ENCODE measurements around the gene CELF4. TPM values are rescaled to one million over a fixed set of nuclear protein-coding genes. Genes with fewer than 3 reads are reported as not detected.

CELF4 gene
- total RNA-seq, 1 donor from 2014 or later = not detected

DNA sequence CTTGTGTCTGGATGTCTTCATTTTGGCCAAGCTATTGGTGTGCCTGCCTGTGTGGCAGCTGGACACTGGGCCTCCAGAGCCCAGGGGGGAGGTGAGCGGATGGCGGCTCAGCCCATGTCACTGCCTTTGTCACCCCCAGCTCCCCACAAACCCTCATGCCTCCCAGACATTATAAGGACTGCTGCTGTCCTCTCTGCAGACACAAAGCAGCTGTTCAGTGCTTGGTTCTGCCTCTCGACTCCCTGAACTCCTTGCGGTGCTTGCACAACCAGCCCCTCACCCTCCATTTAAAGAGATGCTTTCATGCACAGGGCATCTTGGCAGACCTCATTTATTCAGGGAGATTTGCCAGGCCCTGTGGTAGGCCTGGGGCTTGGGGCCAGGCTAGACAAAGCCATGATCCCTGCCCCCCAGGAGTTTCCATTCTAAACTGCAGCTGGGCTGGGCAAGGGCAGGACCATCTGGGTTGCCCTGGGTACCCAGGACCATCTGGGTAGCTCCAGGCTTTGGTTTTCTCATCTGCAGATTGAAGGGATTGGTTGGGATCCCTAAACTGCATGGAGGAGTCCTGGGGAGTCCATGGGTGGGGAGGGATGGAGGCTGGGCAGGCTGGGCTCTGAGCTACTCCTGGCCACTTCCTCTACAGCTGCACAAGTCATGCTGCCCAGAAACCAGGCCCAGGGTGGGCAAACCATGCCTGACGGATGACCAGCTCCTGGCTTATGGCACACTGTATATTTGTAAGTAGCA, 168.5 kb downstream of the CELF4 start:
- DNase-seq (ENCODE audit: low spot score) (no peak), ATAC-seq (no peak)

DNA sequence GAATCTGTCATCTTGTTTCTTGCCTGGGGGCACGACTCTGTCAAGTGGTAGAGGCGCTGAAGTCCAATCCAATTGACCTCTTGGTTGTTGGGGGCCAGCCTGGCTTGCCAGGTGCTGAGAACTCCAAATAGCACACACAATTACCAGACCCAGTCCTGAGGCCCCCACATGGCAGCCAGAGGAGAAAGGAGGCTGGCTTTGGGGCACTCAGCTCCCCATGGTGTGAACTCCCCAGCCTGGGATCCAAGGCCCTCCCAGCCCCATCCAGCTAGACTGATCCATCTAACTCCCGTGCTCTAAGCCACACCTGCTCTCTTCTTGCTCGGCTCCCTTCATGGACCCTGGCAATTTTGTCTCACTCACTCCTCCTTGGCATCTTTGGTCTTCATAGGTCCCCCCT, 170.0 kb downstream of the CELF4 start:
- DNase-seq (ENCODE audit: low spot score) (no peak), ATAC-seq (no peak)

DNA sequence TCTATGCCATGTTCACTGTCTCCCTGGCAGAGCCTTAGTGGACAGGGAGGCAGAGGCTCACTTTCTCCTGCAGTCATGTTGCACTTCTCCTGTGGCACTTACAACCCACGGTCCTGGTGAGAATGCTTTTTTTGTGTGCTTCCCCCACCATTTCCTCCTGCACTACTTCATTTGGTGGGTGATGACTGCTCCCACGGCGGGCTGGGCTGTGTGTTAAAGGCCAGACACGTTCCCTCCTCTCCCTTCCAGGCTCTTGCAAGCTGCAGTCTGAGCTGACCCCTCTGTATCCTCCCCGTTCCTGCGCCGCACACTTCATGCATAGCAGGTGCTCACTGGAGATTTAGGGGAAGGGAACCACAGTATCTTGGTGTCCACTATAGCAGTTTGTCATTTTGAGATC, 170.5 kb downstream of the CELF4 start:
- DNase-seq (ENCODE audit: low spot score) (no peak), ATAC-seq (no peak)

GRCh38 chr18:37394610-37394965, 171.0 kb downstream of the CELF4 start:
- ATAC-seq (no peak), DNase-seq (ENCODE audit: low spot score) (no peak)

DNA sequence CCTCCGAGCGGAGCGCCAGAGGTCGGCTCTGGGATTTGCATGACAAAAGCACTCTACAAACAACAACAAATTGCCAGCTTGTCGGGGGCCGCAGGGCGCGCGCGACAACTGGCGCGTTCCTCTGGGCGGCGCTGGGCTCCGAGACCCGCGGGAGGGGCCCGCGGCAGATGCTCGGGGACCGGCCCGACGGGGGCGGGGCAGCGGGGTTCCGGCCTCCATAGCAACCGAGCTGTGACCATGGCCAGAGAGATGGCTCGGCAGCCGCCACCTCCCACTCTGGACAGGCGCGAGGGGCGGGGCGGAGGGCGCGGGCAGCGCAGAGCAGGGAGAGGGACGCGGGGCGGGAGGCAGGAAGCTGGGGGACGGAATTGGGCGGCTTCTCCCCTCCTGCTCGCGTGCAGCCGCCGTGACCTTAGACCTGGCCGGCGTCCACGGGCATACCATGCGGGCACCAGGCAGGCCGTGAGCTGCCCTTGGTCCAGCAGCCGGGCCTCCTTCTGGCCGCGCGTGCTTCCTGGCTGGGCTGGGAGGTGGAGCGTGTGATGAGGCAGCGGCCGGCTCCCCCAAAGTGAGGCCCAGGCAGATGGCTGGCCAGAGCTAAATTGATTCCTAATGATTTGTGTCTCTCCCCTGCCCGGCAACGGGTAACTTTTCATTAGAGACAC, 171.5 kb downstream of the CELF4 start:
- ATAC-seq = peak; percentile 77

GRCh38 chr18:37393221-37393827, 172.3 kb downstream of the CELF4 start:
- no peak for ATAC-seq
- no peak for DNase-seq (ENCODE audit: low spot score)

More for the DNA sequence above, 171.5 kb downstream of the CELF4 start:
- peak; percentile 51 for DNase-seq (ENCODE audit: low spot score)

DNA sequence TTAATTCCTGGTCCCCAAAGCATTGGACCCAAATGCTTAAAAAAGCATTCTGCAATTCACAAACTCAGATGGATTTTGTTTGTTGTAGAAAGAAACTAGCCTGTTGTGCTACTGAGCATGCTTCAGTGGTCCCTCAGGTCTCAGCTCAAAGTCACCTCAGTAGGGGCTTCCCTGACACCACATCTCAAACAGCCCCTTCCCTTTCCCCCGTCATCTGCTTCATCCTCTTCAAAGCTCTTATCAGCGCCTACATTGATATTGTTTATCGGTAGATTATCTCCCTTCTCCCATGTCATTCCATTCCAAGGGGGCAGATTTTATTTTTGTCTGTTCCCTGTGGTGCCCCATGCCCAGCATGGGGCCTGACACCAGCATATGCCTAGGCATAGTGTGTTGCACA, 172.9 kb downstream of the CELF4 start:
- ATAC-seq (no peak), DNase-seq (ENCODE audit: low spot score) (no peak)

- ATAC-seq = no peak
- no peak for DNase-seq (ENCODE audit: low spot score)
Observed at GRCh38 chr18:37391698-37392548, 173.7 kb downstream of the CELF4 start.

- no peak for ATAC-seq
- no peak for DNase-seq (ENCODE audit: low spot score)
Observed at GRCh38 chr18:37391156-37391555, 174.4 kb downstream of the CELF4 start.

GRCh38 chr18:37390687-37391086, 174.9 kb downstream of the CELF4 start:
- ATAC-seq = no peak
- DNase-seq (ENCODE audit: low spot score) = no peak

DNA sequence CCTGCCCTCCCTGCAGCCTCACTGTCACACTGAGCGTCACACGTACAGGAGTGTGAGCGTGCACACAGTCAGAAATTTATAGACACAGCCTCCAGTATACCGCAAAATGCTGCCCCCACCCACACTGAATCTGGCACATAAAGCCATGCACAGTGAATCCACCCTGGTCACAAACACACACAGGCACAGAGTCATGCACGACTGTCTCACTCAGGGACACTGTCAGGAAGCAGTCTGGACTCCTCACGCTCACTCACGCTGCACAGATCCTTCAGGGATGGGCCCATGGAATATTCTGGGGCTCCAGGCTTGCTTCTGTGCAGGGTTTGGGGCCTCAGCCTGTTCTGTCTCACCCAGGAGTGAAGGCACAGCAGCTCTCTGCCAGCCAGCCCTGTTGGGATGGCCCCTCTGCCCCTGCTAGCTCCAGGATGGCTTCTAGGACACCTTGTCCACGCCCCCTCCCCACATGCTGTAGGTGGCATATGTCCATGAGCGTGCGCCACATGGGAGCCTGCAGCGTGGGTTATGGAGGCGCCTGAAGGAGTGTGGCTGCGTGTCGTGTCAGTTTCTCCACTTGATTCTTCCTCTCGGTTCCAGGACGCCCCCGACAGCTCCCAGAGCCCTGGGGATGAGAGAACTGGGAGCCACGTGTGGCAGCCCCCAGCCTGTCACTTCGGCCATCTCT, 175.8 kb downstream of the CELF4 start:
- DNase-seq (ENCODE audit: low spot score) (no peak), ATAC-seq (no peak)

GRCh38 chr18:37389041-37389440, 176.6 kb downstream of the CELF4 start:
- no peak for ATAC-seq
- no peak for DNase-seq (ENCODE audit: low spot score)

- no peak for ATAC-seq
- DNase-seq (ENCODE audit: low spot score) = no peak
Observed at GRCh38 chr18:37388413-37388812, 177.2 kb downstream of the CELF4 start.

- DNase-seq (ENCODE audit: low spot score) = no peak
Observed at GRCh38 chr18:37385846-37386778, 179.5 kb downstream of the CELF4 start.

GRCh38 chr18:37383846-37384595, 181.6 kb downstream of the CELF4 start:
- ATAC-seq (no peak), DNase-seq (ENCODE audit: low spot score) (no peak)

More at GRCh38 chr18:37385846-37386778, 179.5 kb downstream of the CELF4 start:
- peak; percentile 53 for ATAC-seq

DNA sequence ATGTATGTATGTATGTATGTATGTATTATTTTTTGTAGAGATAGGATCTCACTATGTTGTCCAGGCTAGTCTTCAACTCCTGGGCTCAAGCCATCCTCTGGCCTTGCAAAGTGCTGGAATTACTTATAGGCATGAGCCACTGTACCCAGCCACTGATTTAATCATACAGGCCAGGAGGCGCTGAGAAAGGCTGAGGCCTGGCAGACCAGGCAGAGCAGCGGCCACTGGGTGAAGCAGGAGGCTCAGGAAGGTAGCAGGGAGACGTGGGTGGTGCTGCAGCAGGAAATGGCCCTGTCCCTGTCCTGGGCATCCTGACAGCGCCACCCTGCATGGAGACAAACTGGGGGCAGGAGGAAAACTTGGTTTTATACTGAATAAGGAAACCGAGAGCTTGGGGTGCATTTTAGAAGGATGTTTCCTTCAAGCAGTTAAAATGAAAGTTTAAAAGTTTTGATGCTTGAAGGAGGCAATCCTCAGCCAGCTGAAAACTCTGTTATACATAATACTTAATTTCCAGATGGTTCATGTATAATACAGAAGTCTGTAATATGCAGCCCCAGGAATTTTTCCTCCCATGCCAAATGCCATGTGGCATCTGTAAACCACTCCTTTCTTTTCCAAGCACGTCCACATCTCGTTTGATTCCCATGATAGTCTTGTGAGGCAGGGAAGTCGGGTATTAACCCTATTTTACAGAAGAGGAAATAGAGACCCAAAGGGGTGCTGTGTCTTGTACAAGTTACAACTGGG, 182.4 kb downstream of the CELF4 start:
- no peak for DNase-seq (ENCODE audit: low spot score)
- no peak for ATAC-seq

DNA sequence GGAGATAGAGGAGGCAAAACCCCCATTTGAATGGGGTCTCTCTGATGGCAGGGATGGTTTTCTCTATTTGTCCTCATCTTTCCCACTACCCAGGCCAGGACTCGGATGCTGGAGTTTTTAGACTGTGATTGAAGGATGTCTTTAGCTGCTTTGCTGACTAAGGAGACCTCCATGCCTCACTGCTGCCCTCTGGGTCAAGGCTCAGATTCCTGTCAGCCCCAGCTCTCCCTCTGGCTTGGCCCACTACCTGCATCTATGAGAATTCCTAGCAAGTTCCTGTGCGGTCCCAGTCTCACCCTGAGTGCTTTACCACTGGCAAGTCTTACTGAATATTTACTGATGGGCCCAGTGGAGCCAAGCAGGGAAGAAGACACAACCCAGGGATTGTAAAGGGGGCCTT, 184.0 kb downstream of the CELF4 start:
- ATAC-seq (no peak), DNase-seq (ENCODE audit: low spot score) (no peak)

- no peak for ATAC-seq
- no peak for DNase-seq (ENCODE audit: low spot score)
Observed at GRCh38 chr18:37380546-37381110, 185.0 kb downstream of the CELF4 start.

Measured in left lobe of liver (tissue), 2 donors.